ENCODE data around the gene PRKD1.

DNA sequence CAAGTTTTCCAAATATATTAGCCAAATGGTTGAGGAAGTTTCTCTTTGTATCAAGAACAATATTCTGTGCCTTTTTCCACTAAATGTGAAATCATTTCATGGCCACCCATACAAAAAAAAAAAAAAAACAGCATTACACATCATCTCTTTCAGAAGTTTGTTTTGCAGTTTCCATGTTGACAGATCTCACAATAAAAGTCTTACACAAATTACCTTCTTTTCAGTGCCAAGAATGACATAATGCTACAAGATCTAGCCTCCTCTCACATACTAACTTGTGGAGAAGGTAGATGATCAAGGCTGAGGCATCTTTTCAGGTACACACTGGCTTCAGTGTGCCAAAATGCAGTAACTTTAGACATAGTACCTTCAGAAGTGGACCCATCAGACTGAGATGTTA lies 35.3 kb downstream of the PRKD1 start:
- TF ChIP-seq EZH2 (IDR thresholded peaks at IDR 0.05; ENCODE audit: low read length, missing control alignments) (no peak), CTCF (conservative IDR thresholded peaks at IDR 0.05 in 1 of 2, IDR thresholded peaks at IDR 0.05 in 1 of 2; ENCODE audit: low read depth in 1 of 2, low read length in 2 of 2) (no peak)
